Measurements from ENCODE around the gene KLHL8.

The KLHL8 gene
- 9.8 to 47.2 (median 32.3) reads per million in 17 experiments for total RNA-seq

- DNase-seq, result peak; percentile 94 to 98 (median 96)
Observed at GRCh38 chr4:87220094-87220822, at the start of gene KLHL8. Gene KLHL8, minus strand, starts transcription at chr4:87220618. Its CDS starts 25,079 bp downstream, at chr4:87195539.

- peak; percentile 13 to 40 (median 35) for DNase-seq
Observed at GRCh38 chr4:87270144-87270543, 49.7 kb upstream of the KLHL8 start.

- no peak for DNase-seq
Observed at GRCh38 chr4:87268411-87268810, 48.0 kb upstream of the KLHL8 start.

- DNase-seq, result no peak
Observed at GRCh38 chr4:87266986-87267385, 46.6 kb upstream of the KLHL8 start.

GRCh38 chr4:87262886-87263285 lies 42.5 kb upstream of the KLHL8 start:
- no peak for DNase-seq

- DNase-seq, result no peak
Observed at GRCh38 chr4:87260477-87260876, 40.1 kb upstream of the KLHL8 start.

- DNase-seq, result no peak
Observed at GRCh38 chr4:87258677-87259076, 38.3 kb upstream of the KLHL8 start.

GRCh38 chr4:87257523-87257922 lies 37.1 kb upstream of the KLHL8 start:
- no peak for DNase-seq

GRCh38 chr4:87255755-87256154 lies 35.3 kb upstream of the KLHL8 start:
- DNase-seq, result no peak

- DNase-seq, result no peak
Observed at GRCh38 chr4:87251106-87251505, 30.7 kb upstream of the KLHL8 start.

- DNase-seq, result no peak
Observed at GRCh38 chr4:87250294-87250693, 29.9 kb upstream of the KLHL8 start.

GRCh38 chr4:87249332-87250019 lies 29.1 kb upstream of the KLHL8 start:
- no peak for DNase-seq

GRCh38 chr4:87243426-87244053 lies 23.1 kb upstream of the KLHL8 start:
- DNase-seq, result peak in 1 of 4 experiments; percentile 11

- no peak for DNase-seq
Observed at GRCh38 chr4:87241336-87241735, 20.9 kb upstream of the KLHL8 start.

- DNase-seq, result no peak
Observed at GRCh38 chr4:87240341-87240740, 19.9 kb upstream of the KLHL8 start.

GRCh38 chr4:87239821-87240220 lies 19.4 kb upstream of the KLHL8 start:
- no peak for DNase-seq

- DNase-seq, result no peak
Observed at GRCh38 chr4:87239194-87239593, 18.8 kb upstream of the KLHL8 start.

GRCh38 chr4:87236861-87237260 lies 16.4 kb upstream of the KLHL8 start:
- DNase-seq, result no peak

GRCh38 chr4:87235020-87235671 lies 14.7 kb upstream of the KLHL8 start:
- DNase-seq, result no peak

GRCh38 chr4:87232216-87232615 lies 11.8 kb upstream of the KLHL8 start:
- DNase-seq, result no peak

GRCh38 chr4:87230806-87231205 lies 10.4 kb upstream of the KLHL8 start:
- no peak for DNase-seq

- DNase-seq, result no peak
Observed at GRCh38 chr4:87229979-87230378, 9.6 kb upstream of the KLHL8 start.

GRCh38 chr4:87228262-87228860 lies 7.9 kb upstream of the KLHL8 start:
- DNase-seq, result no peak
